VCaP (cell line): Measurements from ENCODE around the gene ADGRV1.
"Not testable (repeated sequence)": the region's sequence is repeated elsewhere in the genome, so short reads cannot be mapped to it uniquely, and the experiment has no call there.

Source experiments
- H3K27ac ChIP-seq: fragments of 450-650 bp; 2 replicates; pipeline ENCODE4 v1.5.1; 2017
- CTCF ChIP-seq: fragments of 450-650 bp; conservative IDR thresholded peaks from 2 replicates; pipeline ENCODE4 v1.5.1; 2017; ENCODE audit warnings: mild to moderate bottlenecking, moderate library complexity

Gene ADGRV1

GRCh38 chr5:91006713-91007112 is 448.1 kb downstream of the ADGRV1 start:
- no peak for TF ChIP-seq CTCF
- peak overlapping the region; percentile 81 for H3K27ac ChIP-seq

DNA sequence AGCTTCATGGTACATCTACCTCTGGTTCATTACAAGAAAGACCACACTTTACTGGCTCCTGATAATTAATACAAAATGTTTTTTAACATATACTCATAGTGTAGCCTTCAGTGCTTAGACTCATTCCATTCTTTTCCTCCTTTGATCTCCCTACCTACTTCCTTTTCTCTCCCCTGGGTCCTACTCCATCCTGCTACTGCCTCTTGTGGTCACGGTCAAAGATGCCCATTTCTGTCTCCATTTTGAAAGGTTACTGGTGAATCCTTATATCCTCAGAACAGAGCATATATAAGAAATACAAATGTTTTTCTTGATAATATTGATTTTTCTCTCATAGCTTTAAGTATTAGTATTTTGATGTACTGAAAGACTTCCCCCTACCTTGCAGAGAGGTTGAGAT is 448.7 kb downstream of the ADGRV1 start:
- no peak for TF ChIP-seq CTCF
- peak overlapping the region; percentile 81 for H3K27ac ChIP-seq

DNA sequence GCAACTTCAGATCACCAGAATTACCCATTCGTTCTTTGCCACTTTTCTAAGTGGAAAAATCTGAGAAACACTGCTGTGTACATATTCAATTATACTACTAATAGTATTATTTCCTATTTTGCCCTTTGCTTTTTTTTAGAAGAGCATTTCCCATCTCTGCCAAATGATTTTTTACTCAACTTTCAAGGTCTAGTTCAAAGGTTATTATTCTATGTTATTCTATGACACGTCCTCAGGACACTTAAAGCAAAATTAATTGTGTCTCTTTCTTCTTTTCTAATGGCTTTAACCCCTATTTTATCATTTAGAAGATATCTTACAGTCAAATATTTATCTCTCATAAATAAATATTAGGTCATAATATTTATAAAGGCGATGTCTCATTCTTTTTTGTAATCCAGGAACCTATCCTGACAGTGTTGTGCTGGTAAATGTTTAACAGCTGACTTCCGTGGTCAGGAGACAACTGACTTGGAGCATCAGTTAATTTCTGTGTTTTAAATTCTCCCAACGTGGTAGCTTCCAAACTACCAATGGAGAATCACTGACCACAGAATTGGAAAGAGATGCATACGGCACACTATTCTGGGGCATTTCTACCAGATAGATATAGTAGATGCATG is 449.3 kb downstream of the ADGRV1 start:
- TF ChIP-seq CTCF, result no peak
- peak overlapping the region; percentile 81 for H3K27ac ChIP-seq

DNA sequence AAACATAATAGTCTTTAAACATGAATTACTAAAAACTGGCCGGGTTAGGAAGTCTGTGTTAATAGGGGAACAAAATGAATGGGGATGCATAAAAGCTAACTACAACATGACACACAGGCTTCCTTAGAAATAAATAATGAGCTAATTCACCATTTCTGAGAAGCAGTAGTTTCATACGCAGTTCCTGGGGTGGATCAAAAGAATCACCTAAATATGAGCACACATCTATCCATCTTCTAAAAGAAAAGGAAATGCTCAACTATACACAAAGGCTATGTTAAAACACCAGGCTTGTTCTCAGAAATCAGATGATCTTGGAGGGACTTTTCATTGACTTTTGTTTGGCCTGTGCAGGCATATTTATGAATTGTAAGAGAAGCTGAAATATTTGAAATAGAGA is 451.5 kb downstream of the ADGRV1 start:
- no peak overlapping the region; the same call in 1 of the 2 replicates for H3K27ac ChIP-seq
- TF ChIP-seq CTCF, result no peak

- TF ChIP-seq CTCF, result no peak
- no peak overlapping the region for H3K27ac ChIP-seq
Measured at GRCh38 chr5:91011029-91011428, 452.4 kb downstream of the ADGRV1 start.

DNA sequence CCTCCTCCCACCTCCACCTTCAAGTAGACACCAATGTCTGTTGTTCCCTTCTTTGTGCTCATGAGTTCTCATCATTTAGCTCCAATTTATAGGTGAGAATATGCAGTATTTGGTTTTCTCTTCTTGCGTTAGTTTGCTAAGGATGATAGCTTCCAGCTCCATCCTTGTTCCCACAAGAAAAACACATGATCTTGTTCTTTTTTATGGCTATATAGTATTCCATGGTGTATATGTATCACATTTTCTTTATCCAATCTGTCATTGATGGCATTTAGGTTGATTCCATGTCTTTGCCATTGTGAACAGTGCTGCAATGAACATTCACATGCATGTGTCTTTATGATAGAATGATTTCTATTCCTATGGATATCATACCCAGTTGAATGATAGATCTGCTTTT is 454.3 kb downstream of the ADGRV1 start:
- H3K27ac ChIP-seq, result not testable (repeated sequence)

DNA sequence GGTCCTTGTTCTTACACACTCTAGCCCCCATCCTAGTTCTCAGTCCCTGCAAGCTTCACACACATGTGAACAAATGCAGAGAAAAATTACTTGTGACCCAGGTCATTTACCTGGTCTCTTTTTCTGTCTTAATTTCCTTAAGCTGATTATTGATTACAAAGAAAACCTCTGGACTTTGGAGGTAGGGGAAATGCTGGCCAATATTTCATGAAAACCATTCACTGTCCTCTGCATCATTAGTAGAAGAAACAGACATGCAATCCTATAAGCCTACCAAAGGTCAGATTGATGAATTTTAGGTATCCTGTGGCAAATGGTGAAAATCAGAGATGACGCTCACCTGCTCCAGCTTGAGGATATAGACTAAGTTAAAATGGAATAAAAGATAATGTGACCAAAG is 457.7 kb downstream of the ADGRV1 start:
- no peak overlapping the region for H3K27ac ChIP-seq
- TF ChIP-seq CTCF, result no peak

DNA sequence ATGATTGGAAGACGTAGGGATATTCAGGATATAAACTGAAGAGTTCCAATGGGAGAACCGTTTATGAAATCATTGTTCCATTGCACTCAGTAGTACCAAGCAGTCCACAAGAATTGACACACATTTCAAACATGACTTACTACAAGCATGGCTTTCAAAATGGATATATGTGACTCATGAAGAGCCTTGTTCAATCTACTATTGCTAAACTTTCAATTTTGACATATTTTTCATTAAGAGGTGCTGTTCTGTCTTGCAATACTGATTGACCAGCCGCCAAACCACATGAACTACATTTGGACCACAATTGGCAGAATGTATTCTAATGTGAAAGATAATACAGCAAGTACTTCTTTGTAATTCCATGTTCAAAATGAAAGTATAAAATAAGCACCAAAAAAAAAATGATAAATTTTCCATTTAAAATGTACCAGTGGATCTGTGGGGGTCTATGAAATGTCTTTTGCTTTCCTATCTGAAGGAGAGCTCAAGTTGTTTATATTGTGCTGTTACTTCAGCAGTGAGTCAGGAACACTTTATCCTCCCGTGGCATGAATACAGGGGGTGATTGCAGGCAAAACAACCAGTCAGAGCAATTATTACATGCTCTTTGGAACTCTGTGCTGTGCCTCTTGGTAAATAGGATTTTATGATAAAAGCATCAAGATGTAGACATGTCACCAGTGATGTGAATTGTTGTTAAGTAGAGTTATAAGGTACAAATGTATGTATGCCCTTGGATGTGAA is 458.5 kb downstream of the ADGRV1 start:
- no peak for TF ChIP-seq CTCF
- no peak overlapping the region for H3K27ac ChIP-seq
